CD4-positive, alpha-beta T cell treated with Interleukin-10 for 1 hour (primary cell): ENCODE measurements around the gene KRTAP5-10.
"Not testable (repeated sequence)": the region's sequence is repeated elsewhere in the genome, so short reads cannot be mapped to it uniquely, and the experiment has no call there.

ENCODE experiments used
- DNase-seq: peaks from one replicate; pipeline ENCODE4 v3.0.0-alpha.2; 2020

Gene KRTAP5-10

DNA sequence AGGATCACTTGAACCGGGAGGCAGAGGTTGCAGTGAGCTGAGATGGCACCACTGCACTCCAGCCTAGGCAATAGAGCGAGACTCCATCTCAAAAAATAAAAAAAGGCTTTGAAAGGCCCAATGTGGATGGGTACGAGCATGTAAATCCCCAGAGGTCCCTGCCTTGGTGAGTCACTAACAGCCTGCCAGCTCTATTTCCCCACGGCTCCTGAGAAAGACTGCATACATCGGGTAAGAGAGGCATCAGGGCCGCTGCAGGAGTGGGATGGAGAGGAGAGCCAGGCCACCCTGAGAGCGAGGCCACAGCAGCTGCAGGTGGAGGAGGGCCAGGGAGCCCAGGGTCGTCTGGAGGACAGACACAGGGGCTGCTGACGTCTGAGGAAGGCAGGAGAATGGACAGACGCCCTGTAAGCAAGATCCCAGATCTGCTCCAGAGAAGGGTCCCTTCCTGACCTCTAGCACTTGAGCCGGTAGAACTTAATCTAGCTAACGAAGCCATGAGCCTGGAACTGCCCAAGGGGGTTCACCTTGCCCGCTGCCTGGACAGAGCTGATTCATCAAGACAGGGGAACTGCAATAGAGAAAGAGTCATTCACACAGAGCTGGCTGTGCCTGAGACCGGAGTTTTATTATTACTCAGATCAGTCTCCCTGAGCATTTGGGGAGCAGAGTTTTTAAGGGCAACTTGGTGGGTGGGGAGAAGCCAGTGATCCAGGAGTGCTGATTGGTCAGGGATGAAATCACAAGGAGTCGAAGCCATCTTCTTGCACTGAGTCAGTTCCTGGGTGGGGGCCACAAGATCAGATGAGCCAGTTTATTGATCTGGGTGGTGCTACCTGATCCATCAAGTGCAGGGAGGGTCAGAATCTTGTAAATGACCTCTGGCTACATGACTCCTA lies 22.2 kb upstream of the KRTAP5-10 start:
- no peak for DNase-seq

DNA sequence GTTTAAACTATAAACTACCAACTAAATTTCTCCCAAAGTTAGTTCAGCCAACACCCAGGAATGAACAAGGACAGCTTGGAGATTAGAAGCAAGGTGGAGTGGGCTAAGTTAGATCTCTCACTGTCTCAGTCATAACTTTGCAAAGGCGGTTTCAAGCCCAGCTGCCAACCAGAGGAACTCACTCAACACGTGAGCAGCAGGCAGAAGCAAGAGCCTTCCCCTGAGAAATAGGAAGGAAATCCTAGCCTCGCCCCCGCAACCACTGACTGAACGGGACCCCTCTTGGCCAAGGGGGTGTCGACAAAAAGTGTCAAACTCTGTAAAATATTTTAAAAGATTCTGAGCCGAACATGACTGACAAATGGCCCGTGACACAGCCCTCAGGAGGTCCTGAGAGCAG lies 21.5 kb upstream of the KRTAP5-10 start:
- DNase-seq, result no peak

DNA sequence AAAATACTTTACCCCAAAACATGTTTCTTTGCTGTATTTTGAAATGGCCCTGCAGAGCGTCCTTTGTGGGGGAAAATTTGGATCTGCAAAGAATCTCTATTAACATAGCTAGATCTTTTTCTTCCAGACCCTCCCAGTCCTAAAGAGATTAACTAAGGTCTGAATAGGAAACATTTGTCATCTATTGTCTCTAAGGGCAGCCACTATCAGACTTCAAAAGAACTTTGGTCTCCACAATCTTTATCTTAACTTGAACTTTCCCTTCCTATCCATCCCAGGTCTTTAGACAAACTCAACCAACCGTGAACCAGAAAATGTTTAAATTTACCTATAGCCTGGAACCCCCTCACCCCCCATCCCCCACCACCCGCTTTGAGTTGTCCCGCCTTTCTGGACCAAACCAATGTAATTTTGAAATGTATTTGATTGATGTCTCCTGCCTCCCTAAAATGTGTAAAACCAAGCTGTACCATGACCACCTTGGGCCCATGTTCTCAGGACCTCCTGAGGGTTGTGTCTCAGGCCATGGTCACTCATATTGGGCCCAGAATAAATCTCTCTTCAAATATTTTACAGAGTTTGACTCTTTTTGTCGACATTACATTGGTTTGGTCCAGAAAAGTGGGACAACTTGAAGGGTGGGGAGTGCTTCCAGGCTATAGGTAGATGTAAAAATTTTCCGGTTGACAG lies 20.7 kb upstream of the KRTAP5-10 start:
- DNase-seq, result no peak

DNA sequence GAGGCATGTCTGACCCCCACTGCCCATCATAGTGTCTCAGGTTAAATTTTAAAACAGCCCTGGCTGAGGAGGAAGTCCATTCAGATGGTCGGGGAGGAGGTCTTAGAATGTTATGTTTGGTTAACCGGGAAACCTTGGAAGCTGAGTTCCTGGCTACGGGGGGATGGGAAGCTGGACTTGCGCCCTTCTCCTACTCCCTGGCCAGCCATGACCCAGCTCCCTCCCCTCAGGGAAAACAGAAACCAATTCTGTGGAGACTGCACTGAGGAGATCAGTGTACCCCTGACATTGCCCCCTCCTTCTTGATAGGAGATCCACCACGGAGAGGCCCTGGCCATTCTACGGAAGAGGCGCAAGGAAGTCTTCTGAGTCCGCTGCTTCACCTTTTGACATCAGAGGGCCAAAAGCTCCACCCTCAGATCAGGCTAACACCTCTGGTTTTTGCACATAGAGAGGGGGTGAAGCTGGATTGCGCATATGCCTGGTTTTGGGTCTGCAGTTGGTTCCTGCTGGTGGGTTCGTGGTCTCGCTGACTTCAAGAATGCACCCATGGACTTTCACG lies 19.9 kb upstream of the KRTAP5-10 start:
- DNase-seq, result no peak

DNA sequence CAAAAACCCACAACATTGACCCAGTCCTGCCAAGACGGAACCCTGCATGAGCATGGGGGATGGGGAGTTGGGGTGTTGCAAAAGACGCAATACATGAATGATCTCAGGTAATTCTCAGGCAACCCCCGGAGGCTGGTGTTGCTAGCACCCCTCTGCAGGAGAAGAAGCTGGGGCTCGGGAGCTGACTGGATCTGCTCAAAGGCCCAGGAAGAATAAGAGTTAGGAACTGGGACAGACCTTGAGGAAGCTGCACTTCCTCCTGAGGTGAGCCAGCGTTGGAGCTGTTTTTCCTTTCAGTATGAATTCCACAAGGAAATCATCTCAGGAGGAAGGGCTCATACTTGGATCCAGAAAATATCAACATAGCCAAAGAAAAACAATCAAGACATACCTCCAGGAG lies 17.2 kb upstream of the KRTAP5-10 start, which contains the start of gene KRTAP5-9:
Gene KRTAP5-9, plus strand, starts transcription at position 301 of the 400 bp plus-strand sequence. CDS start 238 bp downstream, outside the sequence.
- DNase-seq, result no peak

DNA sequence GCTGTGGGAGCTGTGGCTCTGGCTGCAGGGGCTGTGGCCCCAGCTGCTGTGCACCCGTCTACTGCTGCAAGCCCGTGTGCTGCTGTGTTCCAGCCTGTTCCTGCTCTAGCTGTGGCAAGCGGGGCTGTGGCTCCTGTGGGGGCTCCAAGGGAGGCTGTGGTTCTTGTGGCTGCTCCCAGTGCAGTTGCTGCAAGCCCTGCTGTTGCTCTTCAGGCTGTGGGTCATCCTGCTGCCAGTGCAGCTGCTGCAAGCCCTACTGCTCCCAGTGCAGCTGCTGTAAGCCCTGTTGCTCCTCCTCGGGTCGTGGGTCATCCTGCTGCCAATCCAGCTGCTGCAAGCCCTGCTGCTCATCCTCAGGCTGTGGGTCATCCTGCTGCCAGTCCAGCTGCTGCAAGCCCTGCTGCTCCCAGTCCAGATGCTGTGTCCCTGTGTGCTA lies 16.6 kb upstream of the KRTAP5-10 start:
- no peak for DNase-seq

DNA sequence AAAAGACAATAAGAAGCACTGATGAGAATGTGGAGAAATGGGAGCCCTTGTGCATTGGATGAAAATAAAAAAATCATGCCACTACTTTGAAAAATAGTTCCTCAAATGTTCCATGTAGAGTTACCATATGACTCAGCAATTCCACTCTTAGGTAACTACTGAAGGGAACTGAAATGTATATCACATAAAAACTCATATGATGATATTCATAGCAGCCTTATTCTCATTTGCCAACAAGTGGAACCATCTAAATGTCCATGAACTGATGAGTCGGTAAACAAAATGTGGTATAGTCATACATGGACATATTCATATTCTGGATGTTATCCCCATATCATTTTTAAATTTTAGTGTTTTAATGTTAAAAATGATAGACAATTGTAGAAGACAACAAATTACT lies 13.7 kb upstream of the KRTAP5-10 start:
- no peak for DNase-seq

DNA sequence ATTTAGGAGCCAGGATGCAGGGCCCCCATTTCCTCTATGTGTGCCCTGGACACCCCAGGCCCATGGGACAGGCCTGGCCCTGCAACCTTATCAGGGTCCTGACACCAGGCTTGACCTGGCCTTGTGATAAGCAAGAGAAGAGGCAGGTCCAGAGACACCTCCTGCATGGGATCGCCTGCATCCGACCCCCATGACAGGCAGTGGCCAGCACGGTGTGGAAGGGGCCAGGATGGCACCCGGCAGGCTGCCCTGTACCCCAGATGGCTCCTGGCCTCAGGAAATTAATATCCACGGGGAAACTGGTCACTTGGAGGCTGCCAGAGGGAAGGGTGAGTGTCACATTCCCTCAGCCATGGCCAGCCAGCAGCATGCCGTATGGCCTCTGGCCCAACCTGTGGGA lies 10.4 kb upstream of the KRTAP5-10 start:
- no peak for DNase-seq

DNA sequence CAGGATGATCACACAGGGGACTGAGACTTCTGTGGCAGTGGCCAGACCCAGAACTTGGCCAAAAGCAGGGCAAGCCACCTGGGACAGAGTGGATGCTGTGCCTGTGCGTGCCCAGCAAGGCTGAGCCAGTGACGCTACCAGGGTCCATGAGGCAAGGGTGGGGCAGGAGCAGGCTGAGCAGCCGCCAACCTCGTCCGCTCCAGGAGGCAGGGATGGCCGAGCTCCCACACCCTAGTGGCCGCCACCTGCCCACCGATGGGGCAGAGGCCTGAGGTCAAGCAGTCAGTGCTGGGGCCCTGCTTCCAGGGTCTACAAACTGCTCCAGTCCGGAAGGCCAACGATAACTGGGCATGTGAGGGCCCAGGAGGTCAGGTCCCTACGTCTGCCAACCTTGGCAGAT lies 9.9 kb upstream of the KRTAP5-10 start:
- no peak for DNase-seq

DNA sequence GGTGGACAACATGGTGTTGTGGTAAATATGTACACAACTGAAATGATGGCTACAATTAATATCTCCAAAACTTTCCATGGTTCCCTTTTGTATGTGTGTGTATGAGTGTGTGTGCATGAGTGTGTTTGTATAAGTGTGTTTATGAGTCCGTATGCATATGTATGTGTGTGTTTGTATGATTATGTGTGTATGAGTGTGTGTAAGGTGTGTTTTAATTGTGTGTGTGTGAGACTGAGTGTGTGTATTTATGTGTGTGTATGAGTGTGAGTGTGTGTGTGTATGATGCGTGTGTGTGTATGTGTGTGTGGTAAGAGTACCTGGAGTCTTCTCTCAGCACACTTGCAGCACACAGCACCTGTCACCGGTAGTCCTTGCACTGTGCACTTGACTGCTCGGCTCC lies 9.3 kb upstream of the KRTAP5-10 start:
- no peak for DNase-seq

DNA sequence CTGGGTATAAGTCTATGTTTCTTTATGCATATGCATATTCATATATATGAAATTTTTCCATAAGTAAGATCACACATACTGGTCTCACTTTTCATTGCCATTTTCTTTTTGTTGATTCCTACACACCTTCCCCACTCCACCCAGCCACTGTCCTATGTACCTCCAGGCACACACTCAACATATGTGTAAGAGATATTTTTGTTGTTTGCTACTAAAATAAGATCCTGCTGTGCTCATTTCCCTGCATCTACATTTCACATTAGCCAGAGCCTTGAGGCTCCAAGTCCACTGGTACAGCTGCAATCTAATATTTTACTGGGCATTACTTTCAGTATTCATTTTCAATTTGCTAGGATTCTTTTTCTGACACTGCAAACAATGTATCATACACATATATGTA lies 8.1 kb upstream of the KRTAP5-10 start:
- DNase-seq, result no peak

DNA sequence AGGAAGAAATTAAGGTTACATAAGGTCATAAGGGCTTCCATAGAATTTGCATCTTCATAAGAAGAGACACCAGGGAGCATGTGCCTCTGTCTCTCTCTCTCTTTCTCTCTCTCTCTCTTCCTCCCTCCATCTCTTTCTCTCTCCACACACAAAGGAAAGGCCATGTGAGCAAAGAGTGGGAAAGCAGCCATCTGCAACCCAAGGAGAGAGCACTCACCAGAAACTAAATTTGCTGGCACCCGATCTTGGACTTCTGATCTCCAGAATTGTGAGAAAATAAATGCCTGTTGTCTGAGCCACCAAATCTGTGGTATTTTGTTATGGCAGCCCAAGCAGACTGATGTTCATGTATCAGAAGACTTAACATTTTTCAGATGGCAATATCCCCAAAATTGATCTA lies 6.4 kb upstream of the KRTAP5-10 start:
- no peak for DNase-seq

DNA sequence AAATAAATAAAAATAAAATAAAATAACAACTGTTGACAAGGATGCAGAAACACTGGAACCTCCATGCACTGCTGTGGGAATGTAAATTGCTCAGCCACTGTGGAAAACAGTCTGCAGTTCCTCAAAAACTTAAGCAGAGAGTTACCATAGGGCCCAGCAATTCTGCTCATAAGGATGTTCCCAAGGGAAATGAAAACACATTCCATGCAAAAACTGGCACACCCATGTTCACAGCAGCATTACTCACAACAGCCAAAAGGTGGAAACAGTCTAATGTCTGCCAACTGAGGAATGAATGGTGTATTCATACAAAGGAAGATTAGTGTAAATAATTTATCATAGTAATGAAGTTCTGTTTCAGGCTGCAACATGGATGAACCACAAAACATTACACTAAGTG lies 3.2 kb upstream of the KRTAP5-10 start:
- DNase-seq, result no peak

DNA sequence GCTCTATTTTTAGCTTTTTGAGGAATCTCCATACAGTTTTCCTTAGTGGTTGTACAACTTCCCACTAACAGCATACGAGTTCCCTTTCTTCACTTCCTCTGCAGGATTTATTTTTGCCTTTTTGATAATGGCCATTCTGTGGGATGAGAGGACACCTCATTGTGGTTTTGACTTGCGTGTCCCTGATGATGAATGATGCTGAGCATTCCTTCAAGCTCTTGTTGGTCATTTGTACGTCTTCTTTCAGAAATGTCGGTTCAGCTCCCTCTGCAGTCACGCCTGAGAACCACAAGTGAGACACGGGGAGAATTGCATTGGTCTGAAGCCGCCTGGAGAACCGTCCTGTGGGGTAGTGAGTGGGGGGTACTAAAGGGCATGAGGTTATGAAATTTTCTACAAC lies 2.0 kb upstream of the KRTAP5-10 start:
- peak; percentile 11 for DNase-seq

DNA sequence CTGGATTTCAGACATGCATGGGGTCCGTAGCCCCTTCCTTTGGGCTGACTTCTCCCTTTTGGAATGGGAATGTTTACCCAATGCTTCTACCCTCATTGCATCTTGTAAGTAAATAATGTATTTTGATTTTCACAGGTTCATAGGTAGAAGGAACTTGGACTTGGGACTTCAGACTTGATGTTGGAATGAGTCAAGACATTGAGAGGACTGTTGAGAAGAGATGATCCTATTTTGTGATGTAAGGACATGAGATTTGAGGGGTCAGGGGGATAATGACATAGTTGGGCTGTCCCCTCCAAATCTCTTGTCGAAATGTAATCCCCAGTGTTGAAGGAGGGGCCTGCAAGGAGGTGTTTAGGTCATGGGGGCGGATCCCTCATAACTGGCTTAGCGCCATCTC lies 933 bp upstream of the KRTAP5-10 start:
- DNase-seq, result no peak

DNA sequence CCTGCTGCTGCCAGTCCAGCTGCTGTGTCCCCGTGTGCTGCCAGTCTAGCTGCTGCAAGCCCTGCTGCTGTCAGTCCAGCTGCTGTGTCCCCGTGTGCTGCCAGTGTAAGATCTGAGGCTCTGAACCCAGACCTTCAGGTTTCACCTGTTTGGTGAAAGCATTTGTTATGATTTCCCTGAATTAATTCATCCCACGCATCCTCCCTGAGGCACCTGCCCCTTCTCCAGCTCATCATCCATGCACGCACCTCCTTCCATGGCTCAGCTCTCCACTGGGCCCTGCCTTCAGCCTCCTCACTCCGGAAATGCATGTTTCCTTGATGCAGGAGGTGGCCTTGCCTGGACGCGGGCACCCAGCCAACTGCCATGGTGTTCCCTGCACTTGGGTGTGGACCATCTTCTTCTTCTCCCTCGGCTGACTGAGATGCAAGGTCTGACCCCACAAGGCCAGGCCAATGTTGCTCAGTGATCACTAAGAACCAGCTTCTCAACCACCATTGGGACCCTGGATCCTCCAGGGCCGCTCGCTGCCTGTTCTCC lies 788 bp downstream of the KRTAP5-10 start:
- DNase-seq, result no peak

DNA sequence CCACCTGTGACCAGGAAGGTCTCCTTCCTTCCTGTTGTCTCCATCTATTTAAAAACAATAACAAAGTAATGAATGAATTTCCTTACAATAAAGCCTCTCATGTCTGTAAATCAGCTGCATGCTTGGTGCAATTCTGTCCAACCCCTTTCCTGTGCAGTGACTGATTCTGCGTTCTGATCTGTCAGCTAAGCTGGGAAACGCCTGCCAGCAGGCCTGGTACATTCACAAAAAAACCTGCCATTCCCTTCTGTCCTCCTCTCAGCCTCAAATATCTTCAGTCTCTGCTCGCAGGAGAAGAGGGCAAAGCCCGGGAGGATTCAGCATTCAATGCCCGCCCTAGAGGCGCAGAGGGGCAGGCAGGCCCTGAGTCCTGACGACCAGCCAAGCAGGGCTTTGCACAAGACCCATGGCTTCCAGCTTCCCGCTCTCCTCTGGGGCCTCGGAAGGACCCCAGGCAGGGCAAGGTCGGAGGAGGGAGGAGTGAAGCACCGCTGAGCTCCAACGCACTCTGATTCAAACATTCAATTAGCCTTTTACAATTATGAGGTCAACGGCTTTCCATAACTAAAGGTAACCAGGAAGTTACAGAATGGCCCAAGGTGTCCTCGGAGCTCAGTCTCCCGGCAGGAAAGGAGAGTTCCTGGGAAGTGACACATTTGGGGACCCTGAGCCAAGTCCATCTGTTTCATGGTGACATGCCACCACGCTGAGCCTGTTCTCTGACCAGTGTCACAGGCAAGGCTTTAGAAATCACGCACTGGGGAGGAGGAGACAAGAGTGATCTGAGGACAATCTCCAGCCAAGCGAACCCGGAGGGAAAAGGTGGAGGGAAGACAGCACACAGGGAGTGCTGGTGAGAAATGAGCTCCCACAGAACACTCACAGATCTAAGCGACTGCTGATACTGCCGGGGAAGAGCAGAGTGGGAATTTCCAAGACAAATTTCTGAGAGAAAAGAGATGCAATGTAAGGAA lies 1.6 kb downstream of the KRTAP5-10 start:
- not testable (repeated sequence) for DNase-seq

DNA sequence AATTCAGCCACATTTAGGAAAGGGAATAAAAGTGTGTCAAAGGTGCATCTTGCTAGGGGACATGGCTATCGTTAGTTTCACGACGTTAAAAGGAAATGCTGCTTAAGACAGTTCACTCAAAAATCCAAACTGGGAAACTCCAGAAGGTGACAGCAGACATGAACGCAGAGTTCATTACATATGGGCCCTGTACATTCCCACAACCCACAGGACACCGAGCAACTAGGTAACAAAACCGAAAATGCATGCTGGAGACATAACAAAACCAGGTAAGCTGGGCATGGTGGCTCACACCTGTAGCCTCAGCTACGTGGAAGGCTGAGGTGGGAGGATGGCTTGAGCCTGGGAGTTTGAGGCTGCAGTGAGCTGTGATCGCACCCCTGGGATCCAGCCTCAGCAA lies 2.3 kb downstream of the KRTAP5-10 start:
- DNase-seq, result not testable (repeated sequence)

DNA sequence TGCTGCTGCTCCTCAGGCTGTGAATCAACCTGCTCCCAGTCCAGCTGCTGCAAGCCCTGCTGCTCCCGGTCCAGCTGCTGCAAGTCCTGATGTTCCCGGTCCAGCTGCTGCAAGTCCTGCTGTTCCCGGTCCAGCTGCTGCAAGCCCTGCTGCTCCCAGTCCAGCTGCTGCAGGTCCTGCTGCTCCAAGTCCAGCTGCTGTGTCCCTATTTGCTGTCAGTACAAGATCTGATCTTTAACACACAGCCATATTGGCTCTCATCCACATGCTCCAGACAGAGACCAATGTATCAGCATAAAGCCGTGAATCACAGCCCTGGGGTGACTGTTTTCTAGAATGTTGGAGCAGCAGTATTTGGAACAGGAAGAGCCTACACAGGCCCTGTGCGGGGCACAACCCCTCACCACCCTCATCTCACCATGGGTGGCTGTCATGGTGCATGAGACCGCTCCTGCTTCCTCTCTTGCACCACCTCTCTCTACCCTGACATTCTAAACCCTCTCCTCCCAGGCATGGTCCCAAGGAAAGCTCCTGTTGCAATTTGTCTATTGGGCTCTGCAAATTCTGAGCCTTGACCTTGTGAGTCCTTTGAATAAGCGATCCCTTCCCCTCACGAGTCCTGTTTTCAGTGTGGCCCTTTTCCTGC lies 3.5 kb downstream of the KRTAP5-10 start:
- DNase-seq, result no peak

DNA sequence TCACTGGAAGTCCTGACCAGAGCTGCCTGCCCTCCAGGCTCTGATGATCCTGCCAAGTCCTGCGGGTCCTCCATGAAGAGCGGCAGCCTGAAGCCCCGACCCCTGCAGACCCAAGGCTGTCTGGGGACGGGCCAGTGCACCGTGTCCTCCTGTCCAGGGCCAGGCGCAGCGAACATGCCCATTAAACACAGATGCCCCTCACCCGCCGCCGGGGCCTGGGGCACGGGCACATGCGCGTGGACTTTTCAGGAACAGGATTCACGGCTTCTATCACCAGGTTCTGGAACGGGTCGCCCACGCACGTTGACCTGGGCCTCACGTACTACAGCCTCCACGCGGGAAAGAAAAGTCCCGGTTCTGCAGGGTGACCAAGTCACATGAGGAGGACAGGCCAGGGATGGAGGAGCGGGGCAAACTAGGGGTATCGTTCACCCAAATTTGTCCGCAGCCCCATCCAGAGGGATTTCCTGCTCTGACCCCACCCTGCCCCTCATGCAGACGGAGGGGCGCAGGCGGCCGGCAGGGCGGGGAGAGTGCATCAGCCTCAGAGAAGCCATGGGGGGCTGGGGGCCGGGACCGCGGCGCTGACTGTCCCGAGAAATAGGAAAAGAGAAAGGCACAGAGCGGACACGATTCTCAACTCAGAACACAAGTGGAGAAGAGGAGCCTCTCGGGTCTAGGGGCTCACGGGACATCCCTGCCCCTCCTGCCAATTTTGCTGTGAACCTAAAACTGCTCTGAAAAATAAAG lies 5.9 kb downstream of the KRTAP5-10 start:
- DNase-seq, result not testable (repeated sequence)

DNA sequence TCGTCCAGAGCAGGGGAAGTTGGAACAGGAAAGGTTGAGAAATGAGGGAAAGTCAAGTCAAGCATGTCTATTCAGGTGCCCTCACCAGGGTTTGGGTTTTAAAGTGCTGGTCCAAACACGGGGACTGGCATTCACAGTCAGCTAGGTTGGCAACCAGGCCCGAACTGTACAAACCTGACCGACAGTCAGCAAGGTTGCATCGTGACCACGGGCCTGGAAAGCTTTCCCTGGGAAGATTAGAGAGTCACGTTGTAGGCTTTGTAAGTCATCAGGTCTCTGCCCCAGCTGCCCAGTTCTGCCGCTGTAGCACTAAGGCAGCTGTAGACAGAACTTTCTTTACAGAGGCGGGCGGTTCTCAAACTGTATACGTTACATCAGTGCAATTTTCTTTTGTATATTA lies 7.4 kb downstream of the KRTAP5-10 start:
- DNase-seq, result no peak
